GM19240 (cell line): ENCODE measurements around the gene SGK2.
"Not testable (repeated sequence)": the region's sequence is repeated elsewhere in the genome, so short reads cannot be mapped to it uniquely, and the experiment has no call there.

ENCODE experiments used
- DNase-seq: peaks from one replicate; pipeline ENCODE4 v3.0.0; 2011; ENCODE audit warnings: low spot score; ENCODE audit not compliant: insufficient read length

The SGK2 gene

DNA sequence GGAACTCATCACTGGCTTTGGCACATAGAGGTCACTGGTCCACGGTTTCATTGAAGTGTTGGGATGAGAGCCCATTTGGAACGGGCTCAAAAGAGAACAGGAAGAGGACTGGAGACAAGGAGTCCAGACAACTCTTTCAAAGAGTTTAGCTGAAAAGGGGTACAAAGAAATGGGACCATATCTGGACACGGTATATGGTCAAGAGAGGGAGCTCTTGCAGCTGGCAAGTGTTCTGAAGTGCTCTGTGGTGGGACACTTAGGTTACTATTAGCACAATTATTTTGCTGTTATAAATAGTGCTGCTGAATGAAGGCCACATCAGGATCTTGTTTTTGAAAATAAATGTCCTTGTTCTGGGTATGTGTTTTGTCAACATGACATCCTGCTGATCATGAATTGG, 4.6 kb downstream of the SGK2 start:
- no peak for DNase-seq

GRCh38 chr20:43563991-43564390, 5.2 kb downstream of the SGK2 start:
- DNase-seq, result no peak

DNA sequence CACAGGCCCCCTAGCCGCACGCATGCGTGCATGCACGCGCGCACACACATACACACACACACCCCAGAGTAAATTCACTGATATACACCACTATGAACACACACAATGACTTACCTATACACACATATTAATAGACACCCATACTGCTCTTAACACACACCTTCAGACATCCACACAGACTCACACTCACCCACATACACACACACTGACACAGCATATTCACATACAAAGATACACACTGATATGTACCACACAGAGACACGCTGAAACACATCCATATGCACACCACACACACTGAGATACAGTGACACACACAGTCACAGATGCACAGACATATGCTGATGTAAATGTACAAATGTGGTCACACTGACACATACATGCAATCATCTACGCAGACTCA, 5.6 kb downstream of the SGK2 start:
- DNase-seq, result no peak

DNA sequence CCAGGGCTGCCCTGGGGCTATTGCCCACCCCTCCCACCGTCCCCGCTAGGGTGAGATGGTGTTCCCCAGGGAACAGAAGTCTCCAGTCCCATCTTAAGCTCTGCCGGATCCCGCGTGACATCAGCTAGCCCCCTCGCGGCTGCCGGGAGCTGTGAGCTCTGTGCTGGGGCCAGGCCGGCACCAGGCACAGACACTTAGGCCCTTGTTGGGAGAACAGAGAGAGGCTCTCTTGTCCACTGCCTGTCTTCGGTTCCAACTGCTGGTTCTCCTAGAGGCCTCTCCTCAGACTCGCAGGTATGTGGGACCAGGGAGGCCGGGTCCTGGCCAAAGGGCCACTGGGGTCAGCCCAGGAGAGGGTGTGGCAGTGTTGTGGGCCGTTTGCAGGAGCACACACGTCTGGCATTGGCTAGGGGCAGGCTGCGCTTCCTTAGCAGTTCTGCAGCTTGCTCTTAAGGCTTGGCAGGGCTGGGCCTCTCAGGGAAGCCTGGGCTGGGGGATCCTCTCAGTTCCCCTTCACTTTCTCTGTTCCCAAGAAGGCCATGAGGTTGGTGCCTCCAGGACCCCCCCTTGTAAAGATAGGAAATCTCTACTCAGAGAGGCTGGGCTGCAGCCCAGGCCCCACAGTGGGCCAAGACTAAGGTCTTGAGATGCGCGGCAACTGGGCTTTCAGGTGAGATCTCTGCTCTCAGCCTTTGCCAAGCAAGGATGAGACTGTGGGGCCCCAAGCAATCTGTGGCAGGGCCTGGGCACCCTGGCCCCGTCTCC, 6.3 kb downstream of the SGK2 start:
- no peak for DNase-seq

- no peak for DNase-seq
These were observed 6.9 kb downstream of the SGK2 start for GRCh38 chr20:43565758-43566104.

- no peak for DNase-seq
These were observed 8.7 kb downstream of the SGK2 start for GRCh38 chr20:43567477-43567876.

DNA sequence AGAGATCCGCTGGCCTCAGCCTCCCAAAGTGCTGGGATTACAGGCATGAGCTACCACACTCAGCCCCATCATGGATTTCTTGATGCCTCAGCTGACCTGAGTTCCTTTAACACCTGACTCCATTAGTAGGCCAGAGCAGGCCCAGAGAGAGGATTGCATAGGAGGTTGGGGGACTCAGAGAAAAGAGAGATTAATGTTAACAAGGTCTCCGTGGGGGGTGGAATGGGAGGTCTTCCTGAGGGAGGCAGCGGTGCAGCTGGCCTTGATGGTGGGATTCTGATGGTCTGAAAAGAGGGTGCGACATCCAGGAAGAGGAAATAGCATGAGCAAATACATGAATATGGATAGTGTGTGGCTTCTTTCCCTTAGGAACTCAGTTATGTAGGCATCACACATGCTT, 9.9 kb downstream of the SGK2 start:
- DNase-seq, result no peak

DNA sequence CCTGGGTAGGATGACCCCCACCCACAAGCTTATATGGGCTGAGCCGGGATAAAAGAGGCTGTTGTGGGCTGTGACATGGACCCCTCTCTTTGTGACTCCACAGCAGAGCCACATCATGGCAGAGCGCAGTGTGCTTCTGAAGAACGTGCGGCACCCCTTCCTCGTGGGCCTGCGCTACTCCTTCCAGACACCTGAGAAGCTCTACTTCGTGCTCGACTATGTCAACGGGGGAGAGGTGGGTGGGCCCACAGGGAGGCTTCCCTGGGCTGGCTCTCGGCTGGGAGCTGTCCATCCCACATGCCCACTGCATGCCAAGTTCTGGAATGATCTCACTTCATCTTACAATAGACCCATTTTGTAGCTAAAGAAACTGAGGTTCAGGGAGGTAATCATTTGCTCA, 10.5 kb downstream of the SGK2 start:
- no peak for DNase-seq

DNA sequence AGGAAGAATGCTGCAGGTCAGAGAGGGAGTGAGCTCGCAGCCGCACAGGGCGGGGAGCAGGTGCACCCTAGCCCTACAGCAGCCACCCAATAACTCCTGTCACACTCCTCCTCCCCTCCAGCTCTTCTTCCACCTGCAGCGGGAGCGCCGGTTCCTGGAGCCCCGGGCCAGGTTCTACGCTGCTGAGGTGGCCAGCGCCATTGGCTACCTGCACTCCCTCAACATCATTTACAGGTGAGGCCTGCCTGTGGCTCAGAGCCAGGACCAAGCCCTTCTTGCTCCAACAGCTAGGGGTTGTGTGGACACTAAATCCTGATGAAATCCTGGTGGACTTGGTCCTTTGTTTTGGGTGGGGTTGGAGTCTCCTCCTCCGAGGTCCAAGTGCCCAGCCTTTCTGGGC, 11.7 kb downstream of the SGK2 start:
- DNase-seq, result no peak

DNA sequence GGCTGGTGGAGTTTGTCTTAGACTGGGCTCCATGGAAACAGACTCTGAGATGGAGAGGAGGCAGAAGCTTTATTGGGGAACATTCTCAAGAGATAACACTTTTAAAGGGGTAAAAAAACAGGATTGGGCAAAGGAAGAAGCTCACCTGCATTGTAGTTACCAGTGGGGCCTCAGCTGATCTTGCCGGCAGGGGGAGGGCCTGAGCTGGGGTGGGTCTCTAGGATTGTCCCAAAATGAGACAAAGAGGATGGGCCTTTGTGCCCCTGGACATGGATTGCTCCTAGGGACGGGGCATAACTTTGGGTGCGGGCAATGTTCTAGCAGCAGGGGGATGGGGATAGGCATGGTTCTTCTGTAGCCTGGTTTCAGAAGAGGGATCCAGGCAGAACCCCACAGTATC, 12.5 kb downstream of the SGK2 start:
- DNase-seq, result no peak

DNA sequence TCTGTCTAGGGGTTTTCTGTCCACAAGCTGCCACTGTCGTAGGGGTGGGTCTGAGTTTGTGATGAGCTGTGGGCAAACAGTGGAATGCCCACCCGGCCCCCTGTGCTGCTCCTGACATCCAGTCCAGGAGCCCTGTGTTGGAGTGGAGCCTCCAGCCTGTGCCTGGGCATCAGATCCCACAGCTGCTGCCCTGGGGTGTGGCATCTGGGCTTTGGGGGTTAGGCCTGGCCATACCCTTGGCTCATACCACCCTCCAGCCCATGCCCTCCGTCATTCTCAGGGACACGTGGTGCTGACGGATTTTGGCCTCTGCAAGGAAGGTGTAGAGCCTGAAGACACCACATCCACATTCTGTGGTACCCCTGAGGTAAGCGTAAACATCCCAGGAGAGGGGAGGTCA, 12.9 kb downstream of the SGK2 start:
- DNase-seq, result no peak

DNA sequence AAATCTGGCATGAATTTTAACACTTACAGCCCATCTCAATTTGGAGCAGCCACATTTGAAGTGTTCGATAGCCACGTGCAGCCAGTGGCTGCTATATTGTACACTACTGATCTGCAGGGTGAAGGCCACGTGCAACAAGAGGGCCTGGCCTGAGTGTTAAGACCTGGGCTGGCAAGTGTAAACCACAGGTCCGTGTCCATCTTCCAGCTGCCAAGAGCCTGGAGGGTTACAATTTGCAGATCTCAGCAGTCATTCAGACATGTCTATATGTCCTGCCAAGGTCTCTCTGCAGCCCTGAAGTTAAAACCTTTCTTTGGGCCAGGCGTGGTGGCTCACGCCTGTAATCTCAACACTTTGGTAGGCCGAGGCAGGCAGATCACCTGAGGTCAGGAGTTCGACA, 14.1 kb downstream of the SGK2 start:
- DNase-seq, result no peak

- DNase-seq, result no peak
These were observed 17.3 kb downstream of the SGK2 start for GRCh38 chr20:43576108-43576507.

- no peak for DNase-seq
These were observed 21.3 kb downstream of the SGK2 start for GRCh38 chr20:43579861-43580793.

GRCh38 chr20:43583133-43583864, 24.5 kb downstream of the SGK2 start:
- no peak for DNase-seq

GRCh38 chr20:43583982-43584432, 25.2 kb downstream of the SGK2 start:
- DNase-seq, result no peak

- no peak for DNase-seq
These were observed 25.8 kb downstream of the SGK2 start for GRCh38 chr20:43584448-43585136.

GRCh38 chr20:43586641-43587040, 27.8 kb downstream of the SGK2 start:
- DNase-seq, result no peak

- DNase-seq, result not testable (repeated sequence)
These were observed 29.7 kb downstream of the SGK2 start for GRCh38 chr20:43588526-43588925.

GRCh38 chr20:43590036-43590391, 31.2 kb downstream of the SGK2 start:
- no peak for DNase-seq
